Panc1 (cell line): ENCODE results near the gene CLCN1. TPM values are rescaled to one million over a fixed set of nuclear protein-coding genes. Genes with fewer than 3 reads are reported as not detected.

Experiments
- ATAC-seq: fragments of 200-7000 bp; cut with Tn5 transposase; 2 replicates; pipeline ENCODE4 v1.9.1; 2020; ENCODE audit warnings: mild to moderate bottlenecking, moderate library complexity
- BruUV-seq: library from RNA; stranded (reverse); fragments of 400-500 nt; replicated peaks from 2 replicates; lab custom pipeline; 2021; lab: Mats Ljungman, UMichigan
- CTCF ChIA-PET: fragments of 300-600 bp; sonication (Branson Sonifier 250); formaldehyde crosslinking; loops from one replicate; lab custom pipeline; 2022; ENCODE audit warnings: antibody characterized with exemption; lab: Charles Lee
- POLR2A ChIA-PET: fragments of 300-600 bp; sonication (Branson Sonifier 250); formaldehyde crosslinking; loops from one replicate; lab custom pipeline; 2022; ENCODE audit warnings: antibody characterized with exemption; lab: Charles Lee
- DNase-seq: peaks from one replicate; pipeline ENCODE4 v3.0.0-alpha.2; 2010; ENCODE audit warnings: low read depth, low spot score
- H3K27ac ChIP-seq: 2 replicates; pipeline ENCODE4 v1.5.1; 2011; ENCODE audit warnings: mild to moderate bottlenecking, low read length, inconsistent platforms
- H3K27me3 ChIP-seq: fragments of 200-500 bp; sonication (Bioruptor generic); 2 replicates; pipeline ENCODE4 v1.6.0; 2014; ENCODE audit warnings: low read length, inconsistent platforms; ENCODE audit not compliant: control insufficient read depth, insufficient read depth
- H3K36me3 ChIP-seq: fragments of 200-500 bp; sonication (Bioruptor generic); 2 replicates; pipeline ENCODE4 v1.5.1; 2014; ENCODE audit warnings: inconsistent platforms, mild to moderate bottlenecking, low read length, moderate library complexity; ENCODE audit not compliant: control insufficient read depth, insufficient read depth
- H3K4me1 ChIP-seq: 2 replicates; pipeline ENCODE4 v1.5.1; 2011; ENCODE audit warnings: inconsistent platforms, mild to moderate bottlenecking, low read length, moderate library complexity; ENCODE audit not compliant: control insufficient read depth, insufficient read depth
- H3K4me3 ChIP-seq, 2 experiments: 2 replicates each; pipeline ENCODE4 v1.5.1; 2011 to 2012; ENCODE audit warnings: low read depth in 2 of 2, low read length in 2 of 2, mild to moderate bottlenecking in 2 of 2, inconsistent platforms in 1 of 2, moderate library complexity in 1 of 2
- H3K9me3 ChIP-seq: fragments of 200-500 bp; sonication (Bioruptor generic); 2 replicates; pipeline ENCODE4 v1.5.1; 2014; ENCODE audit warnings: low read depth, mild to moderate bottlenecking, inconsistent platforms, low read length, moderate library complexity; ENCODE audit not compliant: control insufficient read depth, insufficient read depth
- CTCF ChIP-seq: fragments of 450-650 bp; IDR thresholded peaks from 2 replicates; pipeline ENCODE4 v1.5.1; 2017; ENCODE audit warnings: mild to moderate bottlenecking
- POLR2AphosphoS5 ChIP-seq: IDR thresholded peaks from 2 replicates; pipeline ENCODE4 v1.6.1; 2012; ENCODE audit warnings: mild to moderate bottlenecking, low read depth, low read length, moderate library complexity
- REST ChIP-seq, 2 experiments: IDR thresholded peaks; 2 replicates each; pipeline ENCODE4 v1.6.1; 2011 to 2012; ENCODE audit warnings: low read depth in 2 of 2, control low read depth in 1 of 2, low read length in 1 of 2, mild to moderate bottlenecking in 1 of 2, moderate library complexity in 1 of 2; ENCODE audit not compliant: insufficient read depth in 1 of 2
- SIN3A ChIP-seq: IDR thresholded peaks from 2 replicates; pipeline ENCODE4 v1.6.1; 2012; ENCODE audit warnings: low read depth, mild to moderate bottlenecking, low read length, moderate library complexity, borderline replicate concordance; ENCODE audit not compliant: insufficient read depth
- TCF7L2 ChIP-seq: IDR thresholded peaks from 2 replicates; pipeline ENCODE4 v1.6.1; 2011; ENCODE audit warnings: mild to moderate bottlenecking, low read depth, low read length, inconsistent platforms
- in situ Hi-C: cut with HindIII; loops from 2 replicates; pipeline ENCODE4 v1.10.0; 2016; ENCODE audit warnings: low sequenced_read_pairs, low pct_unique_long_range_greater_than_20kb
- intact Hi-C: fragments of 100-400 bp; cut with micrococcal nuclease; formaldehyde crosslinking; loops from one replicate; pipeline ENCODE4 v1.10.0; 2022; ENCODE audit not compliant: unreplicated experiment
- total RNA-seq: library from RNA; stranded (reverse); gene quantifications from one replicate; pipeline ENCODE4 v1.2.1, GENCODE V29; 2021; ENCODE audit not compliant: unreplicated experiment

CLCN1 gene
- total RNA-seq, 1 experiment from 2014 or later = 0.15 TPM

DNA sequence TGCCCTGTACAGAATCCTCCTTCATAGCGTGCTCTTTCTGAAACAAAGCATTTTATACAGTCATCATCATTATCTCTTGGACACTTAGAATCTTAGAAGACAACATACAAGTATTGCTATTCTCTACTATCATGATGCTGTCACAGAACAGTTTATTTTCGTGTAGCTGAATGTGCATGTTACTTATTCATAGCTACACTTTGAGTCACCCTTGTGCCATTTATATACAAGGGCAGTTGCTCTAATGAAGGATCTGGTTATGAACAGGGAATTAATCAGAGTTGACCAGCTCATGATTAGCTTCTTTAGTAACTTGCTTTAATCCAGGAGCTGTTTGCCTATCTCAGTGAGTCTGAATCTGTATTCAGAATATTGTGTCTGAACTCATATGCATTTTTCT is 16.6 kb upstream of the CLCN1 start:
- ATAC-seq (no peak), DNase-seq (no peak)
- Histone ChIP-seq H3K36me3 (peaks cover 55% of the 10 kb centered on the region), H3K27me3 (no peaks in the 10 kb centered on the region), H3K9me3 (no peaks in the 10 kb centered on the region), H3K4me1 (no peaks in the 10 kb centered on the region), H3K27ac (no peak overlapping the region), H3K4me3 (no peak overlapping the region)
- intact Hi-C loops (no loop called here), in situ Hi-C loops (no loop called here)
- ChIA-PET POLR2A (interaction anchor here (0.6 kb wide), 1 partner anchor 11 kb away, joined by 10 read pairs; the partner anchor contains the start of gene CASP2), CTCF (interaction anchor here (1.0 kb wide), 1 partner anchor 59 kb away, joined by 3 read pairs; no protein-coding TSS in a partner anchor)
- no TSS peak for BruUV-seq
- no peak for TF ChIP-seq TCF7L2
- TF ChIP-seq CTCF = no peak
- TF ChIP-seq POLR2AphosphoS5 = no peak
- no peak for TF ChIP-seq REST (IDR thresholded peaks at IDR 0.05; ENCODE audit: insufficient read depth in 1 of 2, low read depth in 2 of 2, low read length in 1 of 2)
- no peak for TF ChIP-seq SIN3A

DNA sequence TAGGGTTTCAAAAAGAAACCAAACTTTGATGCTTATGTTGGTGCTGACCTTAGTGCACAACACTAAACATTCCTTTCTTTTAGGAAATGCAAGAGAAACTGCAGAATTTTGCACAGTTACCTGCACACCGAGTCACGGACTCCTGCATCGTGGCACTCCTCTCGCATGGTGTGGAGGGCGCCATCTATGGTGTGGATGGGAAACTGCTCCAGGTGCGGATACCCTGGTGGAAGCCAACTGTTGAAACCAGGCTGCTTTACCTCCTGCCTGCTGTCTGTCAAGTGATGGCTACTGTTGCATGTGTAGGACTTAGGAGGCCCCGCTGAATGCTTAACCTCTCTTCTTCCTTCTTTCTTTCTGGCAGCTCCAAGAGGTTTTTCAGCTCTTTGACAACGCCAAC is 16.1 kb upstream of the CLCN1 start:
- Histone ChIP-seq H3K27me3 (no peaks in the 10 kb centered on the region), H3K4me1 (no peaks in the 10 kb centered on the region), H3K9me3 (no peaks in the 10 kb centered on the region), H3K4me3 (no peak overlapping the region), H3K27ac (no peak overlapping the region), H3K36me3 (peaks cover 52% of the 10 kb centered on the region)
- intact Hi-C loops (no loop called here), in situ Hi-C loops (no loop called here)
- BruUV-seq = no TSS peak
- POLR2A ChIA-PET = interaction anchor here (0.6 kb wide), 1 partner anchor 12 kb away, joined by 10 read pairs; the partner anchor contains the start of gene CASP2
- no peak for TF ChIP-seq TCF7L2
- peak; percentile 84 for TF ChIP-seq CTCF
- no peak for TF ChIP-seq SIN3A
- DNase-seq (no peak), ATAC-seq (peak; percentile 87)
- CTCF ChIA-PET = interaction anchor here (1.0 kb wide), 1 partner anchor 59 kb away, joined by 3 read pairs; no protein-coding TSS in a partner anchor
